ENCODE results near the gene SNORC.

SNORC gene

DNA sequence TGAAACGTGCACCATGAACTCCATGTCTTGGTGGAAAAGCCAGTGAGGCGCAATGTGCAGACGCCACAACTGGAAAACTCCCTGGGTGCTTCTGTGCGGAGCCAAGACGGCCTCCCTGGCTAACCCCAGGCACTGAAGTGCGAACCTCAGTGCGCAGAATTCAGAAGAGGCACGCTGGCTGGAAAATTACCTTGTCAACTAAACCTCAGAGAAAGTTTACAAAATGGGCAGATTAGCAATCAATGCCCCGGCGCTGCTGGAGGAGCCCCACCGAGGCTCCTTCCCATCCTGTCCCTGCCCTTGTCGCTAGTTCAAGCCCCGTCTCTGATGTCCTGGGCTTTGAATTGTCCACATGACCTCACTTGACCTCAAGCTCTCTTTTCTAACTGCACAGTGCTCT lies 22.2 kb downstream of the SNORC start:
- TF ChIP-seq, protein P1, sequence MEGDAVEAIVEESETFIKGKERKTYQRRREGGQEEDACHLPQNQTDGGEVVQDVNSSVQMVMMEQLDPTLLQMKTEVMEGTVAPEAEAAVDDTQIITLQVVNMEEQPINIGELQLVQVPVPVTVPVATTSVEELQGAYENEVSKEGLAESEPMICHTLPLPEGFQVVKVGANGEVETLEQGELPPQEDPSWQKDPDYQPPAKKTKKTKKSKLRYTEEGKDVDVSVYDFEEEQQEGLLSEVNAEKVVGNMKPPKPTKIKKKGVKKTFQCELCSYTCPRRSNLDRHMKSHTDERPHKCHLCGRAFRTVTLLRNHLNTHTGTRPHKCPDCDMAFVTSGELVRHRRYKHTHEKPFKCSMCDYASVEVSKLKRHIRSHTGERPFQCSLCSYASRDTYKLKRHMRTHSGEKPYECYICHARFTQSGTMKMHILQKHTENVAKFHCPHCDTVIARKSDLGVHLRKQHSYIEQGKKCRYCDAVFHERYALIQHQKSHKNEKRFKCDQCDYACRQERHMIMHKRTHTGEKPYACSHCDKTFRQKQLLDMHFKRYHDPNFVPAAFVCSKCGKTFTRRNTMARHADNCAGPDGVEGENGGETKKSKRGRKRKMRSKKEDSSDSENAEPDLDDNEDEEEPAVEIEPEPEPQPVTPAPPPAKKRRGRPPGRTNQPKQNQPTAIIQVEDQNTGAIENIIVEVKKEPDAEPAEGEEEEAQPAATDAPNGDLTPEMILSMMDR (conservative IDR thresholded peaks at IDR 0.05) = no peak
- no peak for TF ChIP-seq ZFX (IDR thresholded peaks at IDR 0.05)
- peak overlapping the region; percentile 83; the same call in 1 of the 2 replicates for H3K27ac ChIP-seq

DNA sequence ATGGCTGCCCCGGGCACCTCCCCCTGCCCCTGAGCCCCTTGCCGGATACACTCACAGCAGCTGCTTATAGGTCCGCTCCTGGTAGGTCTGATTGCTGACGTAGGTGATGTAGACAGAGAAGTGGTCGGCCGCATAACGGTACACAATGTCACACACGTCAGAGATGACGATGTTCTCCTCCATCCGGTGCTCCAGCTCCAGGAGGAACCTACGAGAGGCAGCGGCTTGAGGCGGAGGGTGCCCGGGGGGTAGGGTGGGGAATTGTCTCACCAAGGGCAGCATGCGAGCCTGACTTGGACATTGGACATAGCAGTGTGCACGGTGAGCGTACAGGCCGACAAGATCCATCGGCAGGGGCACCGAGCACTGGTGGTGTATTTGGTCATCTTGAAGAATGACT lies 22.8 kb downstream of the SNORC start:
- TF ChIP-seq, protein P1 (conservative IDR thresholded peaks at IDR 0.05) = no peak
- no peak for TF ChIP-seq ZFX (IDR thresholded peaks at IDR 0.05)
- H3K27ac ChIP-seq = 0 out of 2 replicates have a peak overlapping the region, but pooled peaks have one; percentile 12

- no peak overlapping the region for H3K27ac ChIP-seq
- no peak for TF ChIP-seq ZFX (IDR thresholded peaks at IDR 0.05)
- TF ChIP-seq, protein P1 (conservative IDR thresholded peaks at IDR 0.05) = no peak
Measured at GRCh38 chr2:232893834-232894233, 23.8 kb downstream of the SNORC start.

DNA sequence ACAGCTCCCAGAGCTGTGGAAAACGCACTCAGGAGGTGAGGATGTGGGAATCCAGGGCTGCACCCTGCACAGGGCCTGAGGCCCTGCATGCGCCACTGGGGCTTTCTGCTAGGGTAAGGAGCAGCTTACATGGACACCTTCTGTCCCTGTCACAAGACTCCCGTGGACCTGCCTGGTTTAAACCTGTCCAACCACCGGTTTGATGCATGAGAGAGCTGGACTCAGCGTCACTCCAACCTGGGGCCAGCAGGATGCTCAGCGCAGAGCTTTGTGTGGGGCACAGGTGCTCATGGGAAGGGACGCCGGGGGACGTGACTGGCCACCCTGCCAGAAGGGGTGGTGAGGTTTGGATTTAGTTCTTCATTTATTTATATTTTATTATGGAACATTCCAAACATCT lies 24.2 kb downstream of the SNORC start:
- H3K27ac ChIP-seq = no peak overlapping the region
- TF ChIP-seq, protein P1 (conservative IDR thresholded peaks at IDR 0.05) = no peak
- no peak for TF ChIP-seq ZFX (IDR thresholded peaks at IDR 0.05)

DNA sequence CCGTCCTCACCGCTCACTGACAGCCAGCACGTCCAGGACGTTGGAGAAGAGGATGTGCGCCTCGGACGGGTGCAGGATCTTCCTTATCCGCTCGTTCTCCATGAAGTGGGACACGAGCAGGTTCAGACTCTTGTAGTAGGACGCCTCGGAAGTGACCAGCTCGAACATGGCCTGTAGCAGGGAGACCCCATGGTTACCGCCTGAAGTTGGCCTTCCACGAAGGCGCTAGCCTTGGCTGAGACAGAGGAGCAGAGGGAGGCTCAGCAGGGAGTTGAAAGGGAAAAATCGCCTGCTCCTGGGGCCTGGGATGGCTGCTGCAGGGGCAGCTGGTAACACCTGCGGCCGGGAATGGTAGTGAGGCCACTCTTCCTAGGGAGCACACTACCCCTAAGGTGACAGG lies 24.7 kb downstream of the SNORC start:
- TF ChIP-seq ZFX (IDR thresholded peaks at IDR 0.05) = no peak
- TF ChIP-seq, protein P1 (conservative IDR thresholded peaks at IDR 0.05) = no peak
- no peak overlapping the region for H3K27ac ChIP-seq

DNA sequence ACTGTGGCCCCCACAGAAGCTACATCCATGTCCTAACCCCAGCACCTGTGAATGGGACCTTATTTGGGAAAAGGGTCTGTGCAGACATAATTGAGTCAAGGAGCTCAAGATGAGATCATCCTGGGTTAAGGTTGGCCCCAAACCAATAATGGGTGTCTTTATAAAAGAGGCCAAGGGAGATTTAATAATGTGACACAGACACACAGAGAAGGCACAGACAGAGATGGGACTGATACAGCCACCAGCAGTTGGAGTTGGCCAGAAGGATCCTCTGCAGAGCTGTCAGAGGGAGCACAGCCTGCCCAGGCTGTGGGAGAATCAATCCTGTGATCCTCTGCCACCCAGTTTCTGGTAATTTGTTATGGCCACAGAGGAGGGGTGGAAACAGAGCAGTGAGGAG lies 26.0 kb downstream of the SNORC start:
- TF ChIP-seq, protein P1 (conservative IDR thresholded peaks at IDR 0.05) = no peak
- TF ChIP-seq ZFX (IDR thresholded peaks at IDR 0.05) = no peak
- H3K27ac ChIP-seq = no peak overlapping the region

DNA sequence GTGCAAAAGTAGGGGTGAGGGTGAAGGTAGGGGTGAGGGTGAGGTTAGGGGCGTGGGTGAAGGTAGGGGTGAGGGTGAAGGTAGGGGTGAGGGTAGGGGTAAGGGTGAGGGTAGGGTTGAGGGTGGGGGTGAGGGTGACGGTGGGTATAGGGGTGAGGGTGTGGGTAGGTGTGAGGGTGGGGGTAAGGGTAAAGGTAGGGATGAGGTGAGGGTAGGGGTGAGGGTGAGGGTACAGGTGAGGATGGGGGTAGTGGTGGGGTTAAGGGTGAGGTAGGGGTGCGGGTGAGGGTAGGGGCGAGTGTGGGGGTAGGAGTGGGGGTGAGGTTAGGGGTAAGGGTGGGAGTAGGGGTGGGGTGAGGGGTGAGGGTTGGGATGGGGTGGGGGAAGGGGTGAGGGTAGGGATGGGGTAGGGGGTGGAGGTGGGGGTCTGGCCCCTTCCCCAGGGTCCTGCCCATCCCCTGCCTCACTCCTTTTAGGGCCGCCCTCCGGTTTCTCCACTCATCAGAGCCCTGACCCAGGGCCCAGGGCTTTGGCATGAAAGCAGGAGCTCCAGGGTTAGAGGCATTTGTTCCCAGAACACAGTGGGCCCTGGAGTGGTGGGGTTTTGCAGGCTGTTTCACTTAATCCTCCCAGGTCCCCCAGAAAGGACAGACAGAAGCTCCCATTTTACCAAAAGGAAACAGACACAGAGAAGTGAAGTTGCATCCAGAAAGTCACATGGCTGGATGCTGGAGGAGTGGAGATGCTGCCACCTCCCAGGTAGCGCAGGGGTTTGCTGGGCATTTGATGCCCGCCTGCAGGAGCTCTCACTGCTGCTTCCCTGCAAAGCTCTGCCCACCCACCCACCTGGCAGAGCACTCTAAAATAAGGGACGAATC lies 26.9 kb downstream of the SNORC start:
- no peak overlapping the region for H3K27ac ChIP-seq
- TF ChIP-seq, protein P1 (conservative IDR thresholded peaks at IDR 0.05) = no peak
- no peak for TF ChIP-seq ZFX (IDR thresholded peaks at IDR 0.05)
